ENCODE data around the gene TMEM50B. TPM values are rescaled to one million over a fixed set of nuclear protein-coding genes. Genes with fewer than 3 reads are reported as not detected.
"Not testable (repeated sequence)": the region's sequence is repeated elsewhere in the genome, so short reads cannot be mapped to it uniquely, and the experiment has no call there.

The TMEM50B gene
- total and polyA plus RNA-seq, 4 experiments from 2014 or later = 49.2 to 112 (median 88.3) TPM

- Mint-ChIP-seq H3K27ac (peak overlapping the region; percentile 60 to 95 (median 90)), H3K4me3 (peak overlapping the region; percentile 85 to 95 (median 90)), H3K4me1 (peaks cover 8 to 29% (median 20%) of the 10 kb centered on the region in 4 donors), H3K27me3 (no peaks in the 10 kb centered on the region), H3K36me3 (peaks cover 0 to 9% of the 10 kb centered on the region in 2 donors), H3K9me3 (no peaks in the 10 kb centered on the region)
- intact Hi-C loops (cut with micrococcal nuclease) = loop anchor here (1.0 kb wide), 3 partner anchors 117 to 707 kb away; no protein-coding TSS in a partner anchor
- Histone ChIP-seq H3K4me1 (ENCODE audit: insufficient read depth, low read length) (peaks cover 14% of the 10 kb centered on the region), H3K27me3 (ENCODE audit: insufficient read depth, low read length) (no peaks in the 10 kb centered on the region), H3K4me3 (ENCODE audit: low read length in 2 of 2) (peak overlapping the region; percentile 66 to 95), H3K27ac (ENCODE audit: low read depth, low read length) (peak overlapping the region; percentile 91), H3K36me3 (ENCODE audit: insufficient read depth, low read length) (no peaks in the 10 kb centered on the region), H3K9me3 (ENCODE audit: control insufficient read depth in 1 of 2, low read length in 2 of 2) (no peaks in the 10 kb centered on the region)
- peak in 4 of 5 donors; percentile 48 to 69 (median 59) for DNase-seq
- POLR2A ChIA-PET (ENCODE audit: partially characterized antibody) = interaction anchor here (0.6 to 4.1 kb wide), 34 partner anchors 10 to 867 kb away, joined by 3 to 142 read pairs (median 7); partner anchors contain the start of genes CFAP298, DNAJC28, DONSON and GART
- CTCF ChIA-PET (ENCODE audit: partially characterized antibody) = interaction anchor here (1.2 to 2.5 kb wide), 8 partner anchors 12 to 708 kb away, joined by 3 to 21 read pairs (median 5); partner anchors contain the start of genes DNAJC28 and PAXBP1
Measured at GRCh38 chr21:33478935-33479678, 667 bp downstream of the TMEM50B start.

- H3K36me3 ChIP-seq (ENCODE audit: insufficient read depth, low read length) = no peaks in the 10 kb centered on the region
- Mint-ChIP-seq H3K4me1 (peaks cover 12 to 35% (median 25%) of the 10 kb centered on the region in 4 donors), H3K36me3 (peaks cover 6 to 12% of the 10 kb centered on the region in 2 donors), H3K27ac (peak overlapping the region; percentile 6 to 95 (median 87)), H3K4me3 (peak overlapping the region; percentile 85 to 94 (median 90)), H3K9me3 (no peaks in the 10 kb centered on the region), H3K27me3 (no peaks in the 10 kb centered on the region)
- H3K9me3 ChIP-seq (ENCODE audit: control insufficient read depth in 1 of 2, low read length in 2 of 2) = no peaks in the 10 kb centered on the region
- intact Hi-C loops (cut with micrococcal nuclease) = loop anchor here (1.0 kb wide), 1 partner anchor 127 kb away; no protein-coding TSS in a partner anchor
- H3K27ac ChIP-seq (ENCODE audit: low read depth, low read length) = peak overlapping the region; percentile 91
- H3K4me3 ChIP-seq (ENCODE audit: low read length in 2 of 2) = peak overlapping the region; percentile 66 to 95
- no peak for DNase-seq
- POLR2A ChIA-PET (ENCODE audit: partially characterized antibody) = no interaction called here
- CTCF ChIA-PET (ENCODE audit: partially characterized antibody) = no interaction called here
- no peaks in the 10 kb centered on the region for H3K27me3 ChIP-seq (ENCODE audit: insufficient read depth, low read length)
- peaks cover 14% of the 10 kb centered on the region for H3K4me1 ChIP-seq (ENCODE audit: insufficient read depth, low read length)
Measured at GRCh38 chr21:33478182-33478581, 1.6 kb downstream of the TMEM50B start.

GRCh38 chr21:33477066-33477465, 2.7 kb downstream of the TMEM50B start:
- intact Hi-C loops (cut with micrococcal nuclease) = no loop called here
- peak overlapping the region; percentile 6 to 62 (median 42) for H3K4me3 Mint-ChIP-seq
- CTCF ChIA-PET (ENCODE audit: partially characterized antibody) = no interaction called here
- no peaks in the 10 kb centered on the region for H3K27me3 Mint-ChIP-seq
- H3K4me1 Mint-ChIP-seq = peaks cover 14 to 35% (median 25%) of the 10 kb centered on the region in 4 donors
- no peaks in the 10 kb centered on the region for H3K36me3 ChIP-seq (ENCODE audit: insufficient read depth, low read length)
- POLR2A ChIA-PET (ENCODE audit: partially characterized antibody) = interaction anchor here (1.7 kb wide), 1 partner anchor 66 kb away, joined by 3 read pairs; no protein-coding TSS in a partner anchor
- H3K4me3 ChIP-seq (ENCODE audit: low read length in 2 of 2) = no peak overlapping the region
- no peaks in the 10 kb centered on the region for H3K9me3 Mint-ChIP-seq
- DNase-seq = no peak
- no peaks in the 10 kb centered on the region for H3K27me3 ChIP-seq (ENCODE audit: insufficient read depth, low read length)
- H3K36me3 Mint-ChIP-seq = peaks cover 6 to 14% of the 10 kb centered on the region in 2 donors
- H3K4me1 ChIP-seq (ENCODE audit: insufficient read depth, low read length) = peaks cover 14% of the 10 kb centered on the region
- peak overlapping the region in 1 of 7 donors; percentile 40 for H3K27ac Mint-ChIP-seq
- H3K27ac ChIP-seq (ENCODE audit: low read depth, low read length) = no peak overlapping the region
- H3K9me3 ChIP-seq (ENCODE audit: control insufficient read depth in 1 of 2, low read length in 2 of 2) = no peaks in the 10 kb centered on the region

GRCh38 chr21:33473344-33473743, 6.4 kb downstream of the TMEM50B start:
- no peaks in the 10 kb centered on the region for H3K27me3 Mint-ChIP-seq
- peaks cover 8 to 31% (median 13%) of the 10 kb centered on the region in 4 donors for H3K4me1 Mint-ChIP-seq
- no peaks in the 10 kb centered on the region for H3K9me3 ChIP-seq (ENCODE audit: control insufficient read depth in 1 of 2, low read length in 2 of 2)
- no peak overlapping the region for H3K27ac Mint-ChIP-seq
- CTCF ChIA-PET (ENCODE audit: partially characterized antibody) = interaction anchor here (0.7 kb wide), 1 partner anchor 207 kb away, joined by 3 read pairs; no protein-coding TSS in a partner anchor
- H3K36me3 ChIP-seq (ENCODE audit: insufficient read depth, low read length) = no peaks in the 10 kb centered on the region
- H3K4me1 ChIP-seq (ENCODE audit: insufficient read depth, low read length) = peaks cover 4% of the 10 kb centered on the region
- POLR2A ChIA-PET (ENCODE audit: partially characterized antibody) = interaction anchor here (0.6 kb wide), 1 partner anchor 702 kb away, joined by 3 read pairs; the partner anchor contains the start of gene PAXBP1
- peak overlapping the region in 1 of 8 donors; percentile 25 for H3K4me3 Mint-ChIP-seq
- H3K27me3 ChIP-seq (ENCODE audit: insufficient read depth, low read length) = no peaks in the 10 kb centered on the region
- peaks cover 9 to 10% of the 10 kb centered on the region in 2 donors for H3K36me3 Mint-ChIP-seq
- intact Hi-C loops (cut with micrococcal nuclease) = no loop called here
- DNase-seq = no peak
- H3K9me3 Mint-ChIP-seq = no peaks in the 10 kb centered on the region
- no peak overlapping the region for H3K27ac ChIP-seq (ENCODE audit: low read depth, low read length)
- H3K4me3 ChIP-seq (ENCODE audit: low read length in 2 of 2) = no peak overlapping the region

- no peak overlapping the region for H3K27ac Mint-ChIP-seq
- H3K4me1 Mint-ChIP-seq = peaks cover 6 to 20% (median 8%) of the 10 kb centered on the region in 4 donors
- H3K4me1 ChIP-seq (ENCODE audit: insufficient read depth, low read length) = no peaks in the 10 kb centered on the region
- DNase-seq = no peak
- no peak overlapping the region for H3K4me3 ChIP-seq (ENCODE audit: low read length in 2 of 2)
- H3K9me3 Mint-ChIP-seq = no peaks in the 10 kb centered on the region
- CTCF ChIA-PET (ENCODE audit: partially characterized antibody) = no interaction called here
- H3K36me3 Mint-ChIP-seq = peaks cover 16 to 23% of the 10 kb centered on the region in 2 donors
- POLR2A ChIA-PET (ENCODE audit: partially characterized antibody) = no interaction called here
- H3K27me3 Mint-ChIP-seq = no peaks in the 10 kb centered on the region
- no peaks in the 10 kb centered on the region for H3K27me3 ChIP-seq (ENCODE audit: insufficient read depth, low read length)
- no peak overlapping the region for H3K4me3 Mint-ChIP-seq
- no peak overlapping the region for H3K27ac ChIP-seq (ENCODE audit: low read depth, low read length)
- intact Hi-C loops (cut with micrococcal nuclease) = no loop called here
- H3K36me3 ChIP-seq (ENCODE audit: insufficient read depth, low read length) = no peaks in the 10 kb centered on the region
- no peaks in the 10 kb centered on the region for H3K9me3 ChIP-seq (ENCODE audit: control insufficient read depth in 1 of 2, low read length in 2 of 2)
Measured at GRCh38 chr21:33470701-33471100, 9.1 kb downstream of the TMEM50B start.

GRCh38 chr21:33469183-33469582, 10.6 kb downstream of the TMEM50B start:
- DNase-seq; H3K4me3 Mint-ChIP-seq; intact Hi-C loops (cut with micrococcal nuclease); H3K27me3 Mint-ChIP-seq; H3K27me3 ChIP-seq (ENCODE audit: insufficient read depth, low read length); H3K4me1 ChIP-seq (ENCODE audit: insufficient read depth, low read length); H3K27ac ChIP-seq (ENCODE audit: low read depth, low read length); H3K36me3 ChIP-seq (ENCODE audit: insufficient read depth, low read length); H3K4me3 ChIP-seq (ENCODE audit: low read length in 2 of 2); H3K9me3 Mint-ChIP-seq; H3K9me3 ChIP-seq (ENCODE audit: control insufficient read depth in 1 of 2, low read length in 2 of 2): not testable (repeated sequence)
- Mint-ChIP-seq H3K27ac (peak overlapping the region in 1 of 7 donors; percentile 71), H3K36me3 (peaks cover 16 to 30% of the 10 kb centered on the region in 2 donors), H3K4me1 (peaks cover 6 to 20% (median 7%) of the 10 kb centered on the region in 4 donors)
- POLR2A ChIA-PET (ENCODE audit: partially characterized antibody) = interaction anchor here (1.2 kb wide), 1 partner anchor 10 kb away, joined by 3 read pairs; no protein-coding TSS in a partner anchor
- CTCF ChIA-PET (ENCODE audit: partially characterized antibody) = interaction anchor here (0.6 to 1.1 kb wide), 2 partner anchors 24 to 108 kb away, joined by 3 to 4 read pairs; no protein-coding TSS in a partner anchor
